Heart left ventricle (tissue), 13 donors: ENCODE measurements around the gene EPB41L4B.

Experiments
- POLR2A ChIP-seq, 2 donors: fragments of 450-650 bp; IDR thresholded peaks; one replicate each; pipeline ENCODE4 v1.6.1; 2017; ENCODE audit warnings: antibody characterized with exemption in 2 of 2, mild to moderate bottlenecking in 2 of 2, moderate library complexity in 2 of 2
- TF ChIP-seq, protein P1 (sequence below), 12 donors: fragments of 200-600 bp; sonication (generic) in 4 of 12; IDR thresholded peaks; one replicate each; pipeline versions ENCODE4 v1.5.0 to v1.8.0; 2018 to 2022; ENCODE audit warnings: antibody characterized with exemption in 12 of 12, mild to moderate bottlenecking in 5 of 12
- donor health status: ischemic (EF 13 %, LVEDD 7.1; RV severe dilation, severe dysfunction).
- donor health status: DM: no; HTN: yes; CAD: no.
- donor health status: DM: no; HTN: no; CAD: no.
- donor health status: ischemic (EF 25% LVEDD 6.9; RV normal size, moderate dysfunction).
- donor health status: ischemic (EF 25% LVEDD 5.7; RV mildly dilated, moderate dysfunction).
- donor health status: ischemic (EF 35%, LVEDD 5.7; RV mildly dilated, moderate dysfunction).
- donor health status: nonischemic (EF 11% LVEDD 7.7; RV severe dilation, severe dysfunction).
- donor health status: DM: yes; HTN: yes; CAD: no.
- donor health status: PGD.
- donor health status: ischemic (EF 29% LVEDD 5.4; RV normal size, mild dysfunction).
- donor health status: nonischemic (EF 23%, LVEDD 6.1; RV moderate dilation, normal function).

DNA sequence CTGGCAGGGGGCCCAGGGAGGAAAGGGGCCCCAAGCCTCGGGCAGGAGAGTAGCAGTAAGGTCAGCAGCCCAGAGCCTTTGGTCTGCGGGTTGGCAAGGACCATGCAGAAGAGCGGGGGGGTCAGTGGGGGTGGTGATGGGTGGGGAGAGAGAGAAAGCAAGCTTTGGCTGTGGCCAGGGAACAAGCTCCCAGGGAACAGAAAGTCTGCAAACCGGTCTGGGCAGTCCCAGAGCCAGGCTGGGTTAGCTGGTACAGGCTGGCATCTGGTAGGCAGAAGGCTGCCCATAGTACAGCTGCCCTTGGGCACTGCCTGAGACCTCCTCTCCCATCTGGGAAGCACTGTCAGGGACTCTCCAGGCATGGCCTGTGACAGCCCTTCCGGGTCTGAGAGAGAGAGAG is 10.5 kb upstream of the EPB41L4B start:
- no peak for TF ChIP-seq POLR2A (IDR thresholded peaks at IDR 0.05)
- TF ChIP-seq, protein P1, sequence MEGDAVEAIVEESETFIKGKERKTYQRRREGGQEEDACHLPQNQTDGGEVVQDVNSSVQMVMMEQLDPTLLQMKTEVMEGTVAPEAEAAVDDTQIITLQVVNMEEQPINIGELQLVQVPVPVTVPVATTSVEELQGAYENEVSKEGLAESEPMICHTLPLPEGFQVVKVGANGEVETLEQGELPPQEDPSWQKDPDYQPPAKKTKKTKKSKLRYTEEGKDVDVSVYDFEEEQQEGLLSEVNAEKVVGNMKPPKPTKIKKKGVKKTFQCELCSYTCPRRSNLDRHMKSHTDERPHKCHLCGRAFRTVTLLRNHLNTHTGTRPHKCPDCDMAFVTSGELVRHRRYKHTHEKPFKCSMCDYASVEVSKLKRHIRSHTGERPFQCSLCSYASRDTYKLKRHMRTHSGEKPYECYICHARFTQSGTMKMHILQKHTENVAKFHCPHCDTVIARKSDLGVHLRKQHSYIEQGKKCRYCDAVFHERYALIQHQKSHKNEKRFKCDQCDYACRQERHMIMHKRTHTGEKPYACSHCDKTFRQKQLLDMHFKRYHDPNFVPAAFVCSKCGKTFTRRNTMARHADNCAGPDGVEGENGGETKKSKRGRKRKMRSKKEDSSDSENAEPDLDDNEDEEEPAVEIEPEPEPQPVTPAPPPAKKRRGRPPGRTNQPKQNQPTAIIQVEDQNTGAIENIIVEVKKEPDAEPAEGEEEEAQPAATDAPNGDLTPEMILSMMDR (IDR thresholded peaks at IDR 0.05) = no peak
